ENCODE results near the gene MOB3A. TPM values are rescaled to one million over a fixed set of nuclear protein-coding genes. Genes with fewer than 3 reads are reported as not detected.

Gene MOB3A
- total and polyA plus RNA-seq, 2 donors (not counting 1 experiment from before 2014, with no cell fraction given), result 17.2 to 34.8 TPM

DNA sequence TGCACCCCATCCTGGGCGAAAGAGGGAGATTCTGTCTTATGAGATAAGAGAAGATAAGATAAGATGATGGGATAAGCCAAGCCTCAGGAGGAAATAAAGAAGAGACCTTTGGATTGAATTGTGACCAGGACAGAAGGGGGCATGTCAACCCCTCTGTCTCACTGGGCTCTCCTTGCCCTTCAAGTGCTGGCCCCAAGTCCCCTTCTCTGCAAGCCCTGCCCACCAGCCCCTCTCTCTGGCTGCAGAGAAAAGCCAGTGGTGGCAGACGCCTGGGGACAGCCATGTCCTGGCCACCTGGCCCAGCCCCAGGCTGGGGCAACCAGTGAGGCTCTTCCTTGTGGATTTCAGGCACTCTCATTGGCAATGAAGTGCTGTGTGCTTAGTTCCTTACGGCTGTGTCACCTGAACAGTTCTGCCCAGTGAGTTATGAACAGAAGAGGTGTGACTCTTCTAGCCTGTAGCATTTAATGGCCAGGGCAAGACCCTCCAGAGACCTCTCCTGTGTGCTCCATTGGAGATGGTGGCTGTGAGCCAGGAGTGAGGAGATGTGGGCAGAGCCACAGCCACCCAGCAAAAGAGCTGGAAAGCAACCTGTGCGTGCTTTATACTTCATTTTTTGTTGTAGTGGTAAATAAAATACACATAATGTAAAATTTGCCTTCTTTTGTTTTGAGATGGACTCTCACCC is 74.5 kb downstream of the MOB3A start:
- TF ChIP-seq, protein P1, sequence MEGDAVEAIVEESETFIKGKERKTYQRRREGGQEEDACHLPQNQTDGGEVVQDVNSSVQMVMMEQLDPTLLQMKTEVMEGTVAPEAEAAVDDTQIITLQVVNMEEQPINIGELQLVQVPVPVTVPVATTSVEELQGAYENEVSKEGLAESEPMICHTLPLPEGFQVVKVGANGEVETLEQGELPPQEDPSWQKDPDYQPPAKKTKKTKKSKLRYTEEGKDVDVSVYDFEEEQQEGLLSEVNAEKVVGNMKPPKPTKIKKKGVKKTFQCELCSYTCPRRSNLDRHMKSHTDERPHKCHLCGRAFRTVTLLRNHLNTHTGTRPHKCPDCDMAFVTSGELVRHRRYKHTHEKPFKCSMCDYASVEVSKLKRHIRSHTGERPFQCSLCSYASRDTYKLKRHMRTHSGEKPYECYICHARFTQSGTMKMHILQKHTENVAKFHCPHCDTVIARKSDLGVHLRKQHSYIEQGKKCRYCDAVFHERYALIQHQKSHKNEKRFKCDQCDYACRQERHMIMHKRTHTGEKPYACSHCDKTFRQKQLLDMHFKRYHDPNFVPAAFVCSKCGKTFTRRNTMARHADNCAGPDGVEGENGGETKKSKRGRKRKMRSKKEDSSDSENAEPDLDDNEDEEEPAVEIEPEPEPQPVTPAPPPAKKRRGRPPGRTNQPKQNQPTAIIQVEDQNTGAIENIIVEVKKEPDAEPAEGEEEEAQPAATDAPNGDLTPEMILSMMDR (conservative IDR thresholded peaks at IDR 0.05 in 1 of 2, IDR thresholded peaks at IDR 0.05 in 1 of 2; ENCODE audit: low read depth in 1 of 2, low read length in 2 of 2), result no peak
- no peak for TF ChIP-seq EZH2 (IDR thresholded peaks at IDR 0.05; ENCODE audit: low read length, missing control alignments)
- no peak overlapping the region for H2AFZ ChIP-seq (ENCODE audit: low read length)
- H3K4me2 ChIP-seq (ENCODE audit: extremely low read depth, insufficient read depth, low read length), result no peak overlapping the region
- no peaks in the 10 kb centered on the region for H3K36me3 ChIP-seq (ENCODE audit: control insufficient read depth, insufficient read depth, low read length)
- H3K27ac ChIP-seq (ENCODE audit: insufficient read depth, low read length), result no peak overlapping the region
- no peak overlapping the region for H3K4me3 ChIP-seq (replicated peaks in 1 of 4; ENCODE audit: control extremely low read depth in 1 of 4, insufficient read depth in 1 of 4, low read depth in 3 of 4, low read length in 4 of 4)
- H3K27me3 ChIP-seq (ENCODE audit: control insufficient read depth, insufficient read depth, low read length), result no peaks in the 10 kb centered on the region
- no peak for DNase-seq (ENCODE audit: low read depth in 2 of 2)
- H3K9me3 ChIP-seq (ENCODE audit: control insufficient read depth, insufficient read depth, low read depth, low read length), result no peaks in the 10 kb centered on the region
- H4K20me1 ChIP-seq (ENCODE audit: control insufficient read depth, extremely low read depth, insufficient read depth, low read length), result no peaks in the 10 kb centered on the region
- H3K4me1 ChIP-seq (ENCODE audit: control insufficient read depth, extremely low read depth, insufficient read depth, low read length), result no peaks in the 10 kb centered on the region
- H3K79me2 ChIP-seq (ENCODE audit: control insufficient read depth, insufficient read depth, low read length), result no peaks in the 10 kb centered on the region
- H3K9ac ChIP-seq (ENCODE audit: insufficient read depth, low read length), result no peak overlapping the region

Other genes starting within 250 kb of the MOB3A start
- gene REXO1, start 247.8 kb downstream of the MOB3A start, total RNA-seq, result 4.1 and 6.8 TPM in 2 replicates
- 6.1 and 12.0 TPM in 2 replicates for gene REXO1, start 247.8 kb downstream of the MOB3A start, polyA plus RNA-seq
- gene KLF16, start 232.7 kb downstream of the MOB3A start, total RNA-seq, result 3.9 and 6.9 TPM in 2 replicates
- gene KLF16, start 232.7 kb downstream of the MOB3A start, polyA plus RNA-seq, result 4.2 and 5.0 TPM in 2 replicates
- gene ABHD17A, start 210.8 kb downstream of the MOB3A start, total RNA-seq, result 59.1 and 74.5 TPM in 2 replicates
- 23.0 and 25.8 TPM in 2 replicates for gene ABHD17A, start 210.8 kb downstream of the MOB3A start, polyA plus RNA-seq
- 1.5 and 1.7 TPM in 2 replicates for gene ADAT3, start 190.9 kb downstream of the MOB3A start, total RNA-seq
- gene ADAT3, start 190.9 kb downstream of the MOB3A start, polyA plus RNA-seq, result 0.42 and 0.61 TPM in 2 replicates
- gene SCAMP4, start 190.9 kb downstream of the MOB3A start, total RNA-seq, result 22.1 and 29.7 TPM in 2 replicates
- 16.9 and 21.2 TPM in 2 replicates for gene SCAMP4, start 190.9 kb downstream of the MOB3A start, polyA plus RNA-seq
- 50.1 and 58.6 TPM in 2 replicates for gene CSNK1G2, start 155.2 kb downstream of the MOB3A start, total RNA-seq
- 21.2 and 22.5 TPM in 2 replicates for gene CSNK1G2, start 155.2 kb downstream of the MOB3A start, polyA plus RNA-seq
- 54.7 and 70.2 TPM in 2 replicates for gene BTBD2, start 80.6 kb downstream of the MOB3A start, total RNA-seq
- 14.0 and 19.1 TPM in 2 replicates for gene BTBD2, start 80.6 kb downstream of the MOB3A start, polyA plus RNA-seq
- 367 and 409 TPM in 2 replicates for gene MKNK2, start 45.1 kb downstream of the MOB3A start, total RNA-seq
- gene MKNK2, start 45.1 kb downstream of the MOB3A start, polyA plus RNA-seq, result 21.0 and 24.7 TPM in 2 replicates
- gene IZUMO4, start 589 bp upstream of the MOB3A start, total RNA-seq, result 0.26 and 1.3 TPM in 2 replicates
- 0.56 and 0.77 TPM in 2 replicates for gene IZUMO4, start 589 bp upstream of the MOB3A start, polyA plus RNA-seq
- gene AP3D1, start 55.2 kb upstream of the MOB3A start, total RNA-seq, result 88.9 and 99.9 TPM in 2 replicates
- gene AP3D1, start 55.2 kb upstream of the MOB3A start, polyA plus RNA-seq, result 68.0 and 103 TPM in 2 replicates
- gene DOT1L, start 67.6 kb upstream of the MOB3A start, total RNA-seq, result 2.8 and 3.1 TPM in 2 replicates
- 5.4 and 7.3 TPM in 2 replicates for gene DOT1L, start 67.6 kb upstream of the MOB3A start, polyA plus RNA-seq
- 46.0 and 61.3 TPM in 2 replicates for gene PLEKHJ1, start 140.0 kb upstream of the MOB3A start, total RNA-seq
- gene PLEKHJ1, start 140.0 kb upstream of the MOB3A start, polyA plus RNA-seq, result 34.9 and 41.3 TPM in 2 replicates
- 23.1 and 31.5 TPM in 2 replicates for gene SF3A2, start 140.5 kb upstream of the MOB3A start, total RNA-seq
- 11.1 and 14.8 TPM in 2 replicates for gene SF3A2, start 140.5 kb upstream of the MOB3A start, polyA plus RNA-seq
- 0.26 and 0.33 TPM in 2 replicates for gene AMH, start 153.0 kb upstream of the MOB3A start, total RNA-seq
- 0.03 and 0.07 TPM in 2 replicates for gene AMH, start 153.0 kb upstream of the MOB3A start, polyA plus RNA-seq
- not detected in 2 replicates for gene JSRP1, start 160.1 kb upstream of the MOB3A start, total RNA-seq
- not detected in 2 replicates for gene JSRP1, start 160.1 kb upstream of the MOB3A start, polyA plus RNA-seq
- not detected in 2 replicates for gene PEAK3, start 185.8 kb upstream of the MOB3A start, total RNA-seq
- not detected in 2 replicates for gene PEAK3, start 185.8 kb upstream of the MOB3A start, polyA plus RNA-seq
- not detected in 2 replicates for gene LINGO3, start 211.8 kb upstream of the MOB3A start, total RNA-seq
- gene LINGO3, start 211.8 kb upstream of the MOB3A start, polyA plus RNA-seq, result not detected in 2 replicates
- gene LSM7, start 232.3 kb upstream of the MOB3A start, total RNA-seq, result 43.1 and 61.6 TPM in 2 replicates
- gene LSM7, start 232.3 kb upstream of the MOB3A start, polyA plus RNA-seq, result 182 and 233 TPM in 2 replicates
- 18.0 and 23.8 TPM in 2 replicates for gene SPPL2B, start 232.4 kb upstream of the MOB3A start, total RNA-seq
- 10.7 and 16.0 TPM in 2 replicates for gene SPPL2B, start 232.4 kb upstream of the MOB3A start, polyA plus RNA-seq